Regular cardiac myocyte (primary cell): ENCODE results near the gene LILRA1. TPM values are rescaled to one million over a fixed set of nuclear protein-coding genes. Genes with fewer than 3 reads are reported as not detected.

Experiments
- total RNA-seq: library from RNA; depleted of rRNA; stranded (reverse); fragments of >200 nt; gene quantifications from 2 replicates; pipeline ENCODE4 v1.2.3, GENCODE V29; 2014

LILRA1 gene
- not detected in 2 replicates for total RNA-seq

GRCh38 chr19:54593445-54593844 is at the start of gene LILRA1:
Gene LILRA1 (plus strand): TSS chr19:54593632. CDS start chr19:54594245, 613 bp downstream.

GRCh38 chr19:54573330-54573872 is 20.0 kb upstream of the LILRA1 start, which contains the start of gene LILRA2:
Gene LILRA2 (plus strand): TSS chr19:54573790. CDS start chr19:54573879, 89 bp downstream.

GRCh38 chr19:54630262-54630661 is 36.8 kb downstream of the LILRA1 start, which contains the start of gene LILRB1:
Gene LILRB1 (plus strand): TSS chr19:54630484. CDS start chr19:54631074, 590 bp downstream.

Other genes with a start within 250 kb of the LILRA1 start
- gene LAIR1, start 228.7 kb upstream of the LILRA1 start, total RNA-seq: 0.19 and 0.28 TPM in 2 replicates
- gene TTYH1, start 178.2 kb upstream of the LILRA1 start, total RNA-seq: not detected in 2 replicates
- gene LENG8, start 144.4 kb upstream of the LILRA1 start, total RNA-seq: 29.1 and 39.2 TPM in 2 replicates
- gene LENG9, start 129.9 kb upstream of the LILRA1 start, total RNA-seq: 6.5 and 11.8 TPM in 2 replicates
- gene CDC42EP5, start 120.3 kb upstream of the LILRA1 start, total RNA-seq: 5.2 and 15.8 TPM in 2 replicates
- not detected in 2 replicates for gene LAIR2, start 90.8 kb upstream of the LILRA1 start, total RNA-seq
- gene LILRA2, start 19.8 kb upstream of the LILRA1 start, total RNA-seq: not detected in 2 replicates
- gene LILRB1, start 36.9 kb downstream of the LILRA1 start, total RNA-seq: not detected in 2 replicates
- not detected in 2 replicates for gene LILRB4, start 69.4 kb downstream of the LILRA1 start, total RNA-seq
- not detected in 2 replicates for gene KIR3DL3, start 130.8 kb downstream of the LILRA1 start, total RNA-seq
- gene KIR2DL3, start 144.9 kb downstream of the LILRA1 start, total RNA-seq: not detected in 2 replicates
- gene KIR2DL1, start 176.2 kb downstream of the LILRA1 start, total RNA-seq: not detected in 2 replicates
- not detected in 2 replicates for gene KIR2DL4, start 210.0 kb downstream of the LILRA1 start, total RNA-seq
- not detected in 2 replicates for gene KIR3DL1, start 222.8 kb downstream of the LILRA1 start, total RNA-seq
- not detected in 2 replicates for gene KIR2DS4, start 239.0 kb downstream of the LILRA1 start, total RNA-seq